GM12865 (cell line): Measurements from ENCODE around the gene ZBTB7C.

Experiments used
- DNase-seq: peaks from one replicate; pipeline ENCODE4 v3.0.0; 2010; ENCODE audit warnings: low read depth
- H3K4me3 ChIP-seq: 2 replicates; pipeline ENCODE4 v1.5.1; 2011; ENCODE audit warnings: mild to moderate bottlenecking, low read depth, low read length, control low read depth
- CTCF ChIP-seq: IDR thresholded peaks from 2 replicates; pipeline ENCODE4 v1.5.1; 2011; ENCODE audit warnings: low read length, control low read depth, low read depth, inconsistent platforms; ENCODE audit not compliant: insufficient read depth; ENCODE audit errors: missing control alignments

ZBTB7C gene

GRCh38 chr18:48165111-48165866 lies 243.9 kb downstream of the ZBTB7C start:
- no peak for DNase-seq

GRCh38 chr18:48164701-48165100 lies 244.5 kb downstream of the ZBTB7C start:
- no peak overlapping the region for H3K4me3 ChIP-seq
- TF ChIP-seq CTCF: no peak
- no peak for DNase-seq

More at GRCh38 chr18:48165111-48165866, 243.9 kb downstream of the ZBTB7C start:
- no peak for TF ChIP-seq CTCF
- H3K4me3 ChIP-seq: no peak overlapping the region

GRCh38 chr18:48164116-48164515 lies 245.1 kb downstream of the ZBTB7C start:
- no peak overlapping the region for H3K4me3 ChIP-seq
- no peak for DNase-seq
- TF ChIP-seq CTCF: no peak

- no peak for DNase-seq
- TF ChIP-seq CTCF: no peak
- H3K4me3 ChIP-seq: no peak overlapping the region
Observed at GRCh38 chr18:48163738-48164115, 245.5 kb downstream of the ZBTB7C start.

- TF ChIP-seq CTCF: no peak
- DNase-seq: no peak
- H3K4me3 ChIP-seq: no peak overlapping the region
Observed at GRCh38 chr18:48162956-48163737, 246.0 kb downstream of the ZBTB7C start.

GRCh38 chr18:48161911-48162698 lies 247.1 kb downstream of the ZBTB7C start:
- H3K4me3 ChIP-seq: no peak overlapping the region; the same call in 1 of the 2 replicates
- no peak for DNase-seq
- no peak for TF ChIP-seq CTCF
